Caki2 (cell line): Measurements from ENCODE around the gene GRIK1. TPM values are rescaled to one million over a fixed set of nuclear protein-coding genes. Genes with fewer than 3 reads are reported as not detected.

ENCODE experiments used
- DNase-seq: peaks from one replicate; pipeline ENCODE4 v3.0.0-alpha.2; 2015; ENCODE audit warnings: low read depth
- in situ Hi-C: cut with HindIII; loops from 2 replicates; pipeline ENCODE4 v1.10.0; 2016; ENCODE audit warnings: low sequenced_read_pairs, low pct_unique_long_range_greater_than_20kb, mixed read lengths
- total RNA-seq: library from RNA; depleted of rRNA; stranded (reverse); fragments of >200 nt; shearing (Covaris generic); gene quantifications from 2 replicates; pipeline ENCODE4 v1.2.3, GENCODE V29; 2014; ENCODE audit warnings: low replicate concordance

Gene GRIK1
- total RNA-seq, 1 experiment from 2014 or later, result not detected

- in situ Hi-C loops, result no loop called here
- DNase-seq, result no peak
These were observed 231.4 kb downstream of the GRIK1 start for GRCh38 chr21:29708401-29708800.

DNA sequence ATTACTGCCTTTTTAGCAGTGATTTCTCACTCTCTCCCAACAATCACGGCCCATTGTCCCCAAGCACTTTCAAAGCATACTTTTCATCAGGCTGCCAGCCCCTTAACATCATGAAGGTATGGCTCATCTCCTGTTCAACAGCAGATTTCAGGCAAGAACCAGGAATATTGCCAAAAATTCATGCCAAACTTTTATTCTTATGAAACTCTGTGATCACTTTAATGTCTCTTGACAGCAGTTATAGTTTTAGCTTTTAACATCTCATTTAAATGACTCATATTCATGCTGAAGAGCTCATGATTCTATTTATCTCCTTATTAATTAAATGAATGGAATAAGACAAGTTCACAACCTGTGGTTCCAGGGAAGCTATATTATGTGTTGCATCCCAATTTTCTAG lies 235.1 kb downstream of the GRIK1 start:
- in situ Hi-C loops, result no loop called here
- DNase-seq, result no peak

DNA sequence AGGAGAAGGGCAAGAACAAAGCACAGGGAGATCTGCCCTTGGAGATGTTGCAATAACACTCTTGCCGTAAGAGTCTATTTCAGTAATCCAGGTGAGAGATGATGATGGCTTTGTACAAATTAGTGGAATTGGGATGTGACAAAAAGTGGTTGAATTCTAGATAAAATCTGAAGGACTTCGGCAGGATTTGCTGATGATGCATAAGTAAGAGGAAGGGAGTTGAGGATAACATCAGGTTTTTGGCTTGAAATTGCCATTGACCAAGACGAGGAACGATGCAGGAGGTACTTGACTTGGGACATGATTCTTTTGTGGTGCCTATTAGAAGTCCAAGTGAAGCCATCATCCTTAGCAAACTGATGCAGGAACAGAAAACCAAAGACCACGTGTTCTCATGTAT lies 238.1 kb downstream of the GRIK1 start:
- no peak for DNase-seq
- in situ Hi-C loops, result no loop called here

DNA sequence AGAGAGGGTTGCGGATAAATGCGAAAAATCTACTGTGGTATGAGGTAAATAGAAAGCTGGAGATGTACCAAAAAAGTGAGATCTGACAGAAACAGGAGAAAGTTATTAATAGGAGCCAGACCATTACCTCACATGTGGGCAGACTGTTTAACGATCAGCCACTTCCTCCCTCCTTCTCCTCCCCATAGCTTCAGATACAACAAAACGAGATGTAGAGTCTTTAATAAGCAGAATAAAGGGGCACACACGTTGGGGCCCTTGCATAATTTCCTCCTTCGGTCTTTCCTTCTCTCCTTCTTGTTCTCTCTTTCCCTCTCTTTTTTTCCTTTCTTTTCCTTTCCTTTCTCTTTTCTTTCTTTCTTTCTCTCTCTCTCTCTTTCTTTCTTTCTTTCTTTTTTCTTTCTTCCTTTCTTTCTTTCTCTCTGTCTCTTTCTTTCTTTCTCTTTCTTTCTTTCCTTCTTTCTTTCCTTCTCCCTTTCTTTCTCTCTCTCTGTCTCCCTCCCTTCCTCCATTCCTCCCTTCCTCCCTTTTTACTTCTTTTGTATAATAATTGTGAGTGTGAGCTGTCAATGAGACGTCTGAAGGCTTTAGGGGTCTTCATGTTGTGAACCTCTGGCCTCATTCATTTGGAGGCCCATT lies 242.1 kb downstream of the GRIK1 start:
- DNase-seq, result no peak
- in situ Hi-C loops, result no loop called here

DNA sequence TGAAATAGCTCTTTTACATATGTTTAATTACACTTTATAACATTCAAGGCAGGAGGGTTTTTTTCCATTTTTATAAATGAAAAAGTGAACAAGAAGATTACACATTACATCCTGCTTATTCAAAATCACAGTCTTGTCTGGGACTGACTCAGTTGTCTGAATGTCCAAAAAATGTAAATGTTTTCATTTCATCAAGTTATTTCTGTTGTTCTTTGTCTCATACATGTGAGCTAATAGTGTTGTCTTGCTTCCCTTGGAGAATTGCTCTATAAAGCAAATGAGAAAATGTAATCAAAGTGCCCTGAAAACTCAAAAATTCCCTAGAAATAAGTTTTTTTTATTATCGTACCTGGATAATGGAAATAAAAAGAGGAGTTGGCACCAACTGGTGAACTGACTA lies 242.9 kb downstream of the GRIK1 start:
- DNase-seq, result no peak
- in situ Hi-C loops, result no loop called here

GRCh38 chr21:29691616-29692491 lies 247.9 kb downstream of the GRIK1 start:
- in situ Hi-C loops, result no loop called here
- no peak for DNase-seq

GRCh38 chr21:29689753-29690152 lies 250.0 kb downstream of the GRIK1 start:
- DNase-seq, result no peak
- in situ Hi-C loops, result no loop called here

DNA sequence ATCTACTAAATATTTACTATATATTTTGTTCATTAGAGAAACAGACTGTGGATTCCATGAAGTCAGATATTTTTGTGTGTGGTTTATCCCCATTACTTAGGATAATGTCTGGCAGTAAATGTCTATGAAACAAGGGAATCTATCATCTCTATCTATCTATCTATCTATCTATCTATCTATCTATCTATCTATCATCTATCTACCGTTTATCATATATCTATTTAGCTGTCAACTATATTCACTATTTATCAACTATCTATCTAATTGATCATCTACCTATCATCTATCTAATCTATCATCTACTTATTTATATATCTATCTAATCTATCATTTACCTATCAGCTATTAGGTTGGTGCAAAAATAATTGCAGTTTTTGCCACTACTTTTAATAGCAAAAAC lies 255.7 kb downstream of the GRIK1 start:
- in situ Hi-C loops, result no loop called here
- DNase-seq, result no peak

DNA sequence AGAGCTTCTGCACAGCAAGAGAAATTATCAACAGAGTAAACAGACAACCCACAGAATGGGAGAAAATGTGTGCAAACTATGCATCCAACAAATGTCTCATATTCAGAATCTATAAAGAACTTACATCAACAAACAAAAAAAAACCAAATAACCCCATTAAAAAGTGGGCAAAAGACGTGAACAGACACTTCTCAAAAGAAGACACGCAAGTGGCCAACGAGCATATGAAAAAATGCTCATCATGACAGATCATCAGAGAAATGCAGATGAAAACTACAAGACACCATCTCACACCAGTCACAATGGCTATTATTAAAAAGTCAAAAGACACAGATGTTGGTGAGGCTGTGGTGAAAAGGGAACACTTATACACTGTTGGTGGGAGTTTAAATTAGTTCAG lies 257.0 kb downstream of the GRIK1 start:
- no peak for DNase-seq
- in situ Hi-C loops, result no loop called here

GRCh38 chr21:29680273-29680672 lies 259.5 kb downstream of the GRIK1 start:
- in situ Hi-C loops, result no loop called here
- DNase-seq, result no peak

DNA sequence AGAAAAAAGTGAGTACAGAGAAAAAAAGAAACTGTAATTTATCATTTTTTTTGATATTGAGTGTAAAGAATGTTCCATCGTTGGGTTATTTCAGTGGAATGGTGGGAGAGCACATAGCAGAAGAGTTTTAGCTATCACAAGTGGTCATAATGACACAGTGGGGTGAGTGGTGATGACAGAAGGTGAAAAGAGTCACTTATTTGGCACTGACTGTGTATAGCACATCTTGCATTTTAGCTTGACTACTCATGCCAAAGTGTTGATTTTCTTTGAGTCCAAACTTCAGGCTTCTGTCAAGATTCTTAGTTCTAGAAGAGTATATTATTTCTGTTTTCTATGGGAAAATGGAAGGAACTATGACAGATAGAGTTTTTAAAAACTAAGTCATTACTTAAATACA lies 261.2 kb downstream of the GRIK1 start:
- DNase-seq, result peak; percentile 4
- in situ Hi-C loops, result no loop called here

- in situ Hi-C loops, result no loop called here
- DNase-seq, result no peak
These were observed 262.5 kb downstream of the GRIK1 start for GRCh38 chr21:29677326-29677725.

DNA sequence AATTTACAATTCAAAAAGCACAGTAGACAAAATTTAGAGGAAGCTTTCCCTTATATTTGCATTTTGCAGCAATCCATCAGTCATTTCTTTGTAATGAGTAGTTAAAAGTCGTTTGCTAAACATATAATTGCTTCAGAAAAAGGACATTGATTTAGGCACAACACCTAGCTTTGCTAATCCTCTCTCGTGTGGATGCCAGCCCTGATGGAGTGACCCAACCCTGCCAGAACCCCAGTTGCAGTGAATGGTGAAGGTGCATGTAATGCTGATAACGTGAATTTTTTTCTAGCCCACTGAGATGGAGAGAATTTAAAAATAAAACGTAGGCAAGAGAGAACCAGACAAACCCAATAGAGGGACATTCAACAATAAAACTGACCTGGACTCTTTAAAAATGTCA lies 263.4 kb downstream of the GRIK1 start:
- in situ Hi-C loops, result no loop called here
- DNase-seq, result no peak

DNA sequence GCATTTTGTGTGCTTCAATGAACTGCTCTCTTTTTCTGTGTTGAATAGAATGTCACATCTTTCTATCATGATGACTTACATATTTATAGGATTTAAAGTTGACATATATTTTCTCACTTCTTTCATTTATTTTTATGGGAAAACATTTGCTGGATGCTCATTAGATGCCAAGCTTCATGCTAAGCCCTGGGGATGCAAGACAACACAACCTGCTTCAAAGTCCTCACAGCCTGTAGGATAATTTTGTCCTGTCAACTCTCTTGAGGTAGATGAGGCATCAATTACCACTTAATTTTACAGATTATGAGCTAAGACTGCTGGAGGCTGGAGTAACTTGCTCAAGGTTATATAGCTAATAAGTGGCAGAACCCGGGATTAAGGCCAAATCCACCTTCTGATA lies 264.3 kb downstream of the GRIK1 start:
- in situ Hi-C loops, result no loop called here
- DNase-seq, result no peak

DNA sequence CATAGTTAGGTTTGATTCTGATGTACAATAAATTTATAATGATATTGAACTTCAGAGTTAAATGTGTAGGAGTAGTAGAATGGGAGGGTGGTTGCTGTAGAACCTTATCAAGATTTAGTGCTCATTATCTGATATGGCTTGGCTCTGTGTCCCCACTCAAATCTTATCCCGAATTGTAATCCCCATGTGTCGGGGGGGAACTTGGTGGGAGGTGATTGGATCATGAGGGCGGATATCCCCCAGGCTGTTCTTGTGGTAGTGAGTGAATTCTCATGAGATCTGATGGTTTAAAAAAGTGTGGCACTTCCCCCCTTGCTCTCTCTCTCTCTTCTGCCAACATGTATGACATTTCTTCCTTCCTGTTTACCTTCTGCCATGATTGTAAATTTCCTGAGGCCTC lies 265.5 kb downstream of the GRIK1 start:
- no peak for DNase-seq
- in situ Hi-C loops, result no loop called here

GRCh38 chr21:29673096-29673610 lies 266.6 kb downstream of the GRIK1 start:
- in situ Hi-C loops, result no loop called here
- no peak for DNase-seq

DNA sequence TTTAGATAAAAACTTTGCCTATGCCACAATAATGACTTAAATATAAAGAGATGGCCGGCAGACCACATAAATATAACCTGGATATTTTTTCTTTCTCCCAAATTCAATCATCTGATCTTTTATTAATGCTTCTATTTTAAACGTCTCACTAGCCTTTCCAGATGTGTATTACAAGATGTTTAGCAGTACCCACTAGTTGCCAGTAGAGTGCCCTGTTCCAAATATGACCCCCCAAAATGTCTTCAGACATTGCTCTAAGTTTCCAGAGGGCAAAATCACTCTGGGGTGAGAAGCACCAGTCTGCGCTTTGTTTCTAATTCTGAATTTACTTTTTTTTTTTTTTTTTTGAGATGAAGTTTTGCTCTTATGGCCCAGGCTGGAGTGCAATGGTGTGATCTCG lies 268.1 kb downstream of the GRIK1 start:
- in situ Hi-C loops, result no loop called here
- DNase-seq, result no peak

DNA sequence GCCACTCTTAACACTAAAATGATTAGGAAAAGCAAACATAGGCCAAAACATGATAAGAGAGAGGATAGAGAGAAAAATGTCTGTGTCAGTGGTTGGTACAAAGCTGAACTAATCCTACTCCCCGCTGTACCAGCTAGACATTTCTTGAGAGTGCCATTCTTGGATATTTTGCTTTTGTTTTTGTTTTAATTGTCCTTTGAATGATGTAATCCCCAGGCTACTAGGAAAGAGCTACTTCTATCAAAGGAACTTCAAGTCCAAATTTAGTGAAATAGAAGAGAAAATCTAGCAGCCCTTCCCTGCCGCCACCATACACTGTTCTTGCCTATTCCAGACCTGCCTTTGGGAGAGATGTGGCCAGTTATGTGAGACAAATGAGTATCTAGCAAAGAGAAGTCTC lies 269.6 kb downstream of the GRIK1 start:
- DNase-seq, result no peak
- in situ Hi-C loops, result no loop called here

DNA sequence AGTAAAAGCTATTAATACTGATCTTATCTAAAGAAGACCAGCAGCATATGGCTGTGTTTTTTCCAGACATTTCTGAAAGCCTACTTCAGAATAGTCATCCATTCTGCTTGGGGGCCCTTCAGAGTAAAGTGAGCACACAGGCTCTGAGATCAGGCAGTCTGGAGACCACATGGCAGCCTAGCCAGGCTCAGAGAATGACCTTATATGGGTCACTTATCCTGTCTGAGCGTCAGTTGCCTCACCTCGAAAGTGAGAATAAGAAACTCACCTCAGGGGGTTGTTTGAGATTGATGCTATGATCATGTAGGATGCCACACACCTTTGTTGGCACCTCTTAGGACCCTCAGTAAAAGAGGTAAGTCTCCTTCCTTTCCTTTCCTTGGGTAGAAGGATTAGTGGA lies 270.4 kb downstream of the GRIK1 start:
- no peak for DNase-seq
- in situ Hi-C loops, result no loop called here

DNA sequence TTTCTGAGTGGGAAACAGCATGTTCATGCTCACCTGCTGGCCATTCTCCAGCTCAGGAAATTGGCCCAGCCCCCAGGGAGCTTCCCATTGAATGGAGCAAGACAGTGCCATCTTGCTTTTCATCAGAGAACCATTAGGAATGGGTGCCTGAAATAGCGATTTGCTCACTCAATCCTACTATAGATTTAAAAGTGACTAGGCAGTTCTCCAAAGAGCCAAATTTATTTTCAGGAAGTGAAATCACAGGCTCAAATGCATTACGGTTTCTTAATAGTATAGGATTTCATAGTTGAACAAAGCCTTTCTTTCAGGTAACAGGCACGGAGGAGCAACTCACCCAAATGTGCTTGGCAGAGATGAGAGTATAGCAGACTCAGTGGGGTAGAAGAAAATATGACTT lies 272.1 kb downstream of the GRIK1 start:
- in situ Hi-C loops, result no loop called here
- no peak for DNase-seq
